Measurements from ENCODE around the gene MAPK4. TPM values are rescaled to one million over a fixed set of nuclear protein-coding genes. Genes with fewer than 3 reads are reported as not detected.
A peak's percentile ranks its signal among the peaks of the same experiment; 100 is the strongest.

Gene MAPK4
- polyA plus RNA-seq, 12 donors = 3.6 to 13.7 (median 8.6) TPM; not detected in 1

GRCh38 chr18:50649821-50650220, 89.9 kb downstream of the MAPK4 start:
- peak; percentile 53 for DNase-seq

GRCh38 chr18:50651334-50651733, 91.4 kb downstream of the MAPK4 start:
- DNase-seq = no peak

GRCh38 chr18:50653402-50654093, 93.7 kb downstream of the MAPK4 start:
- no peak for DNase-seq

- no peak for DNase-seq
Measured at GRCh38 chr18:50654211-50654610, 94.3 kb downstream of the MAPK4 start.

- DNase-seq = no peak
Measured at GRCh38 chr18:50654658-50655550, 95.0 kb downstream of the MAPK4 start.

GRCh38 chr18:50656396-50656795, 96.5 kb downstream of the MAPK4 start:
- DNase-seq = no peak

- DNase-seq = no peak
Measured at GRCh38 chr18:50656841-50657470, 97.1 kb downstream of the MAPK4 start.

- DNase-seq = no peak
Measured at GRCh38 chr18:50658601-50659000, 98.7 kb downstream of the MAPK4 start.

GRCh38 chr18:50659091-50660003, 99.5 kb downstream of the MAPK4 start:
- DNase-seq = no peak

GRCh38 chr18:50661013-50661412, 101.1 kb downstream of the MAPK4 start:
- DNase-seq = no peak

GRCh38 chr18:50662177-50662576, 102.3 kb downstream of the MAPK4 start:
- no peak for DNase-seq

- no peak for DNase-seq
Measured at GRCh38 chr18:50662775-50663383, 103.0 kb downstream of the MAPK4 start.

- no peak for DNase-seq
Measured at GRCh38 chr18:50663626-50664441, 103.9 kb downstream of the MAPK4 start.

GRCh38 chr18:50665015-50665414, 105.1 kb downstream of the MAPK4 start:
- DNase-seq = no peak

- DNase-seq = no peak
Measured at GRCh38 chr18:50665519-50665918, 105.6 kb downstream of the MAPK4 start.

- DNase-seq = no peak
Measured at GRCh38 chr18:50666536-50666935, 106.6 kb downstream of the MAPK4 start.

GRCh38 chr18:50671376-50671775, 111.5 kb downstream of the MAPK4 start:
- no peak for DNase-seq

- no peak for DNase-seq
Measured at GRCh38 chr18:50674307-50674980, 114.6 kb downstream of the MAPK4 start.

GRCh38 chr18:50675043-50675442, 115.2 kb downstream of the MAPK4 start:
- no peak for DNase-seq

GRCh38 chr18:50678651-50679050, 118.8 kb downstream of the MAPK4 start:
- no peak for DNase-seq

Data from muscle of arm (tissue), 12 donors.